ENCODE results near the gene ESYT1. TPM values are rescaled to one million over a fixed set of nuclear protein-coding genes. Genes with fewer than 3 reads are reported as not detected.
A peak's percentile ranks its signal among the peaks of the same experiment; 100 is the strongest.

The ESYT1 gene
- total and polyA plus RNA-seq, 3 experiments from 2014 or later, result 185 to 374 (median 191) TPM

DNA sequence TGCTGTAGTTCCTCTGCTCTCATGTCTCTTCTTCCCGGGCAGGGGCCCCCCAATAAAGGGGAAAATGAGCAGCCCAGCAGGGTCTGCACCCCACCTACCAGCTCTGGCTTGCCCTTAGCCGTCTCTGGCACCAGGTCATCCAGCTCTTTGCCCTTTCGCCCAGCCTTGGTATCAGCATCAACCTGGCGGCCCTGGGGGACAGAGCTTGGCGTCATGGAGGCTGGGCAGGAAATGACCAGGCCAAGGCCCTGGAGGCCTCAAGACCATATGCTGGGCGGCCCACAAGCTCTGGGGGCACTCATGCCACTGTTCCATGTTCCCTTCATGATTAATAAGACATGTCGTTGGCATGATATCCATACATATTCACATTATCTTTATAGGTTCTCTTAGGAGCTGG, 44.8 kb downstream of the ESYT1 start:
- Histone ChIP-seq H3K9me3 (ENCODE audit: low read length) (no peaks in the 10 kb centered on the region), H3K27ac (ENCODE audit: low read depth, low read length) (no peak overlapping the region), H3K36me3 (ENCODE audit: insufficient read depth, low read length) (peaks cover 77% of the 10 kb centered on the region), H3K27me3 (ENCODE audit: insufficient read depth, low read length, poor library complexity, severe bottlenecking) (no peaks in the 10 kb centered on the region), H3K4me1 (ENCODE audit: insufficient read depth, low read length) (no peaks in the 10 kb centered on the region), H3K4me3 (ENCODE audit: low read length) (no peak overlapping the region)
- peak overlapping the region in 2 of 8 donors; percentile 14 to 33 for H3K27ac Mint-ChIP-seq
- H3K9me3 Mint-ChIP-seq, result no peaks in the 10 kb centered on the region
- peaks cover 0 to 86% (median 17%) of the 10 kb centered on the region in 3 donors for H3K36me3 Mint-ChIP-seq
- ChIA-PET CTCF (interaction anchor here (1.0 to 2.6 kb wide), 3 partner anchors 11 to 233 kb away, joined by 3 to 12 read pairs (median 3); partner anchors contain the start of gene SMARCC2), POLR2A (interaction anchor here (0.7 to 0.9 kb wide), 2 partner anchors 8 to 76 kb away, joined by 3 read pairs; no protein-coding TSS in a partner anchor)
- no peaks in the 10 kb centered on the region for H3K4me1 Mint-ChIP-seq
- no peak for DNase-seq
- no peak overlapping the region for H3K4me3 Mint-ChIP-seq
- no peaks in the 10 kb centered on the region for H3K27me3 Mint-ChIP-seq

DNA sequence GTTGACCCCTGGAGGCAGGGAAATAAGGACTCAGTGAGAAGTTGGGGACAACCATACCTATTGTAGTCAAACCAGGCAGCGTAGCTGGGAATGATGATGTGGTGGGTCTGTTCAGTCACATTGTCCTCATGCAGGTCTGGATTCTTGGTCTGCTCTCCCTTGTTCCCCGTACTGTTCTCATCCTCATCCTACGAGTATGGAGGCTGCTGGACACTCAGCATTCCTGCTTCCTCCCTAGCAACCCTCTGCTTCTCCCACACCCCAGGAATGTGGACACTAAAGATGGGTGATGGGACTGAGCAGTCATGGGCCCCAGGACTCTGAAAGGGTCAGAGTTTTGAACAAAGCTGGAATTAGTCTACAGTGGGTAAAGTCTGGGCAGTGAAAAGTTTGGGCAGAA, 50.3 kb downstream of the ESYT1 start:
- Histone ChIP-seq H3K9me3 (ENCODE audit: low read length) (no peaks in the 10 kb centered on the region), H3K27ac (ENCODE audit: low read depth, low read length) (no peak overlapping the region), H3K36me3 (ENCODE audit: insufficient read depth, low read length) (peaks cover 63% of the 10 kb centered on the region), H3K27me3 (ENCODE audit: insufficient read depth, low read length, poor library complexity, severe bottlenecking) (no peaks in the 10 kb centered on the region), H3K4me1 (ENCODE audit: insufficient read depth, low read length) (no peaks in the 10 kb centered on the region), H3K4me3 (ENCODE audit: low read length) (no peak overlapping the region)
- no peaks in the 10 kb centered on the region for H3K4me1 Mint-ChIP-seq
- DNase-seq, result no peak
- no peaks in the 10 kb centered on the region for H3K27me3 Mint-ChIP-seq
- H3K9me3 Mint-ChIP-seq, result no peaks in the 10 kb centered on the region
- no peak overlapping the region for H3K4me3 Mint-ChIP-seq
- H3K27ac Mint-ChIP-seq, result peak overlapping the region in 2 of 8 donors; percentile 42 to 83
- peaks cover 0 to 83% (median 28%) of the 10 kb centered on the region in 3 donors for H3K36me3 Mint-ChIP-seq
- ChIA-PET CTCF (interaction anchor here (0.9 to 1.4 kb wide), 2 partner anchors 15 to 60 kb away, joined by 3 read pairs; partner anchors contain the start of gene ZC3H10), POLR2A (no interaction called here)

DNA sequence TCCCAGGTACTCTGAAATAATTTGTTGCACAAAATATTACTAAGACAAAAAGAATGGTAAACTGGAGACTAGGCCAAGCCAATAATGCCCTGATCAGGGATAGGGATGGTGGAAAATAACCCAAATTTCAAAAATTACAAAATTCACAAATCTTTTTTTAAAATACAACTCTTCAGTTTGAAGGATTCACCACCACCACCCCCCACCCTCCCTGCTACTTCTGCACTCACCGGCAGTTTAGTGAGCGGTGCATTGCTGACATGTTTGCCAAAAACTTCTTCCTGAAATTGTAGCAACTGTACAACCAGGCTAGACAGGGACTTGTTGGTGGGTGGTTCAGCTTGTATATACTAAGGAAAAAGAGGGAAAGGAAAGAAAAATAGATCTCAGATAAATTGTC, 58.9 kb downstream of the ESYT1 start:
- Mint-ChIP-seq H3K27ac (peak overlapping the region in 6 of 8 donors; percentile 42 to 96 (median 74)), H3K27me3 (peaks cover 0 to 8% of the 10 kb centered on the region in 2 donors), H3K4me3 (peak overlapping the region in 3 of 7 donors; percentile 19 to 87 (median 19)), H3K9me3 (no peaks in the 10 kb centered on the region), H3K36me3 (peaks cover 0 to 58% (median 9%) of the 10 kb centered on the region in 3 donors), H3K4me1 (peaks cover 31 to 43% (median 41%) of the 10 kb centered on the region in 3 donors)
- CTCF ChIA-PET, result interaction anchor here (3.6 to 6.4 kb wide), 3 partner anchors 25 to 68 kb away, joined by 23 to 121 read pairs (median 101); partner anchors contain the start of genes ESYT1, RPL41 and ZC3H10
- Histone ChIP-seq H3K4me1 (ENCODE audit: insufficient read depth, low read length) (peaks cover 25% of the 10 kb centered on the region), H3K36me3 (ENCODE audit: insufficient read depth, low read length) (peaks cover 34% of the 10 kb centered on the region), H3K27ac (ENCODE audit: low read depth, low read length) (no peak overlapping the region), H3K9me3 (ENCODE audit: low read length) (no peaks in the 10 kb centered on the region), H3K4me3 (ENCODE audit: low read length) (no peak overlapping the region), H3K27me3 (ENCODE audit: insufficient read depth, low read length, poor library complexity, severe bottlenecking) (no peaks in the 10 kb centered on the region)
- DNase-seq, result no peak
- POLR2A ChIA-PET, result interaction anchor here (4.3 kb wide), 1 partner anchor 59 kb away, joined by 58 read pairs; the partner anchor contains the start of gene ESYT1

DNA sequence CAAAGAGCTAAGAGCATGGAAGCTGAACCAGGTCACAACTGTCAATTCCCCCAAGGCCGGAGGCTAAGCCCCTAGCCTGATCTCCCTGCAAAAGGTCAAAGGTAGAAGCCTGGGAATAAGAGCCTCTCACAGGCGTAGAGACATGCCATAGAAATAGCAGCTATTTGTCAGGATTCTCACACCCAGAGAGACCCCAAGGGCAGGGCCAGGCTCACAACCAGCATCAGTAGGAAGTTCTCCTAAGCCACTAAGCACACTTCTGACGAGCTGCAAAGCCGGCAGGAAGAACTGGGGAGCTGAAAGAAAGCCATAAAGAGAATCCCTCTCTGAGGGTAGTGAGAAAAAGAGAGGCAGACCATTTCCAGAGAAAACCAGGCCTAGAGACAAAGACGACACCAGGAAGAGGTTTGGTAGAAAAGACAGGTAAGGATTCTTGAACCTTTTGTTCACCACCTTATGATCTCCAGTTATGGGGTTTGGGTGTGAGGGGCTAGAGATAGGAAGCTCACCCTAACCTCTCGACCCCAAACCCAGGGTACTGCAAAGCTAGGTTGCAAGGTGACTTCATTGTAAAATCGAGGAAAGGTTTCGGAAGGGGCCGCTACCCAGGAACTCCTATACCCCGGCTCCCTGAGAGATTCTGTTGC, 60.2 kb downstream of the ESYT1 start:
- peaks cover 39 to 50% (median 48%) of the 10 kb centered on the region in 3 donors for H3K4me1 Mint-ChIP-seq
- POLR2A ChIA-PET, result interaction anchor here (0.9 to 4.8 kb wide), 7 partner anchors 27 to 142 kb away, joined by 3 to 60 read pairs (median 11); partner anchors contain the start of genes ESYT1, MYL6B, PA2G4 and RNF41
- no peaks in the 10 kb centered on the region for H3K9me3 ChIP-seq (ENCODE audit: low read length)

GRCh38 chr12:56188778-56189098, 60.7 kb downstream of the ESYT1 start:
- Histone ChIP-seq H3K36me3 (ENCODE audit: insufficient read depth, low read length) (peaks cover 25% of the 10 kb centered on the region), H3K4me3 (ENCODE audit: low read length) (peak overlapping the region; percentile 46), H3K27ac (ENCODE audit: low read depth, low read length) (peak overlapping the region; percentile 75), H3K9me3 (ENCODE audit: low read length) (no peaks in the 10 kb centered on the region), H3K27me3 (ENCODE audit: insufficient read depth, low read length, poor library complexity, severe bottlenecking) (no peaks in the 10 kb centered on the region), H3K4me1 (ENCODE audit: insufficient read depth, low read length) (peaks cover 31% of the 10 kb centered on the region)
- peaks cover 0 to 46% (median 7%) of the 10 kb centered on the region in 3 donors for H3K36me3 Mint-ChIP-seq
- CTCF ChIA-PET, result interaction anchor here (0.8 to 6.4 kb wide), 24 partner anchors 8 to 450 kb away, joined by 3 to 121 read pairs (median 8); partner anchors contain the start of genes CS, ESYT1, MYL6 and RNF41
- H3K27me3 Mint-ChIP-seq, result peaks cover 0 to 8% of the 10 kb centered on the region in 2 donors
- no peaks in the 10 kb centered on the region for H3K9me3 Mint-ChIP-seq
- peak in 2 of 5 donors; percentile 13 to 42 for DNase-seq
- peak overlapping the region; percentile 85 to 98 (median 92) for H3K27ac Mint-ChIP-seq
- POLR2A ChIA-PET, result interaction anchor here (1.1 to 4.8 kb wide), 10 partner anchors 28 to 450 kb away, joined by 3 to 60 read pairs (median 11); partner anchors contain the start of genes ESYT1, MYL6, MYL6B and PA2G4
- peak overlapping the region; percentile 86 to 92 (median 88) for H3K4me3 Mint-ChIP-seq
- H3K4me1 Mint-ChIP-seq, result peaks cover 40 to 54% (median 52%) of the 10 kb centered on the region in 3 donors

More for the DNA sequence above, 60.2 kb downstream of the ESYT1 start:
- peak overlapping the region; percentile 46 for H3K4me3 ChIP-seq (ENCODE audit: low read length)
- peaks cover 0 to 8% of the 10 kb centered on the region in 2 donors for H3K27me3 Mint-ChIP-seq
- peaks cover 31% of the 10 kb centered on the region for H3K4me1 ChIP-seq (ENCODE audit: insufficient read depth, low read length)
- no peaks in the 10 kb centered on the region for H3K9me3 Mint-ChIP-seq
- no peaks in the 10 kb centered on the region for H3K27me3 ChIP-seq (ENCODE audit: insufficient read depth, low read length, poor library complexity, severe bottlenecking)
- peaks cover 0 to 50% (median 7%) of the 10 kb centered on the region in 3 donors for H3K36me3 Mint-ChIP-seq
- peak in 1 of 5 donors; percentile 27 for DNase-seq
- CTCF ChIA-PET, result interaction anchor here (1.1 to 6.4 kb wide), 12 partner anchors 13 to 276 kb away, joined by 3 to 121 read pairs (median 16); partner anchors contain the start of genes ESYT1, MYL6, RNF41 and RPL41
- peak overlapping the region; percentile 85 to 98 (median 92) for H3K27ac Mint-ChIP-seq
- H3K27ac ChIP-seq (ENCODE audit: low read depth, low read length), result peak overlapping the region; percentile 75
- H3K36me3 ChIP-seq (ENCODE audit: insufficient read depth, low read length), result peaks cover 29% of the 10 kb centered on the region
- peak overlapping the region; percentile 86 to 92 (median 88) for H3K4me3 Mint-ChIP-seq

DNA sequence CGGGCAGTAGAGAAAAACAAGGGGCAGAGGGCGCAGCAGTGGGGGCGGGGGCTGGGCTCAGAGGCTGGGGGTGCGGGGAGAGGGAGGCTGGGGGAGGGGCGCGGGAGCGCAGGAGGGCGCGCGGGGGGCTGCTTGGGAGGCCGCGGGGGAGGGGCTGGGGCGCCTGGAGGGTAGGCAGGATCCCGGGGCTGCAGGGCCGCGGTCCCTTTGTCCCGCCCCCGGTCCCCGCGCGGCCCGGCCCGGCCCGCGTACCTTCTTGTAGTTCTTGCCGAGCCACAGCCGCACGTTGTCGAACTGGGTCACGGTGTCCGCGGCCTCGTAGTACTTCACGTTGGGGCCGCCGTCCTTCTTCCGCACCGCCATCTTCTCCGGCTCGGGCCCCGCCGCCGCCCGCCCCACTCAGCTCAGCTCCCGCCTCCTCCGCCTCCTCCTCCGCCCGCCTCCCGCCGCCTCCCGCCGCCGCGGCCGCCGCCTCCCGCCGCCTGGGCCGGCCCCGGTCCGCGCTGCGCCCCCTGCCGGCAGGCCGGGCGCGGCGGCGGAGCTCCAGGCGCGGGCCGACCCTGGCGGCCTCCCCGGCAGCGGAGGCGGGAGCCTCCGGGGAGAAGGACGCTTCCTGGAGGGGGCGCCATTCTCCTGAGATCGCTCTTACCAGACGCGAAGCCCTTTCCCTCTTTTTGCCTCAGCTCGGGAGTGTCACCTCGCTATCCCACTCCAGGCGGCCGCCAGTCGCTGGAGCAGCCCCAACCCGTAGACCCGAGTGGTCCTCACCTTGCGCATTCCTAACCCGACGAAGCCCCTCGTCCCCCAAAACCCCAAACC, 61.2 kb downstream of the ESYT1 start, which contains the start of gene SMARCC2:
Gene SMARCC2, minus strand, starts transcription at position 385 of the 819 bp plus-strand sequence. Its CDS starts 22 bp downstream, at position 363.
- peak; percentile 80 to 90 (median 84) for DNase-seq
- peak within 1 kb of the TSS; percentile 92 to 99 (median 97) for H3K4me3 Mint-ChIP-seq
- peak within 1 kb of the TSS; percentile 93 to 100 (median 98) for H3K27ac Mint-ChIP-seq
- peaks cover 0 to 40% (median 5%) of the 10 kb centered on the region in 3 donors for H3K36me3 Mint-ChIP-seq
- peaks cover 40 to 54% (median 52%) of the 10 kb centered on the region in 3 donors for H3K4me1 Mint-ChIP-seq
- ChIA-PET CTCF (interaction anchor here (0.7 to 6.4 kb wide), 54 partner anchors 8 to 453 kb away, joined by 3 to 121 read pairs (median 5); partner anchors contain the start of genes ANKRD52, CNPY2, CS and ESYT1), POLR2A (interaction anchor here (0.5 to 4.8 kb wide), 23 partner anchors 9 to 473 kb away, joined by 3 to 60 read pairs (median 5); partner anchors contain the start of genes CD63, CNPY2, ESYT1 and MYL6)
- H3K27ac ChIP-seq (ENCODE audit: low read depth, low read length), result peak within 1 kb of the TSS; percentile 84
- no peaks in the 10 kb centered on the region for H3K9me3 ChIP-seq (ENCODE audit: low read length)
- peaks cover 20% of the 10 kb centered on the region for H3K36me3 ChIP-seq (ENCODE audit: insufficient read depth, low read length)
- H3K27me3 Mint-ChIP-seq, result peaks cover 0 to 8% of the 10 kb centered on the region in 2 donors
- no peaks in the 10 kb centered on the region for H3K27me3 ChIP-seq (ENCODE audit: insufficient read depth, low read length, poor library complexity, severe bottlenecking)
- no peaks in the 10 kb centered on the region for H3K9me3 Mint-ChIP-seq
- peaks cover 31% of the 10 kb centered on the region for H3K4me1 ChIP-seq (ENCODE audit: insufficient read depth, low read length)
- peak within 1 kb of the TSS; percentile 95 for H3K4me3 ChIP-seq (ENCODE audit: low read length)
